ENCODE results near the gene CPEB4. TPM values are rescaled to one million over a fixed set of nuclear protein-coding genes. Genes with fewer than 3 reads are reported as not detected.

CPEB4 gene
- total RNA-seq, 1 experiment from 2014 or later = 8.7 TPM

GRCh38 chr5:173859408-173860159 lies 28.6 kb upstream of the CPEB4 start:
- Histone ChIP-seq H2AFZ (ENCODE audit: low read length) (no peak overlapping the region), H3K4me1 (ENCODE audit: insufficient read depth, low read length) (no peaks in the 10 kb centered on the region), H3K56ac (ENCODE audit: insufficient read length, low read depth, low read length) (no peak overlapping the region), H2BK20ac (ENCODE audit: low read depth, low read length, poor library complexity, severe bottlenecking) (no peak overlapping the region), H2AK5ac (ENCODE audit: insufficient read length, low read length) (no peak overlapping the region), H3K79me1 (ENCODE audit: insufficient read depth, low read depth, low read length, poor library complexity, severe bottlenecking) (no peaks in the 10 kb centered on the region), H3K27me3 (ENCODE audit: insufficient read depth, low read length) (no peaks in the 10 kb centered on the region), H3K4me2 (ENCODE audit: insufficient read depth, insufficient read length, low read length) (no peak overlapping the region), H3K9ac (ENCODE audit: extremely low read depth, insufficient read length, low read length) (no peak overlapping the region), H3K9me3 (ENCODE audit: control insufficient read depth, low read depth, low read length) (no peaks in the 10 kb centered on the region), H3K27ac (ENCODE audit: insufficient read length, low read depth, low read length) (no peak overlapping the region), H3T11ph (ENCODE audit: low read length) (no peak overlapping the region), H4K8ac (replicated peaks; ENCODE audit: insufficient read length, low read depth, low read length) (no peak overlapping the region), H3K23ac (ENCODE audit: insufficient read length, low read depth, low read length) (no peak overlapping the region), H4K91ac (ENCODE audit: insufficient read length, low read depth, low read length) (no peak overlapping the region), H2BK12ac (ENCODE audit: insufficient read length, low read depth, low read length) (no peak overlapping the region), H3K4ac (ENCODE audit: low read depth, low read length) (no peak overlapping the region), H3K18ac (ENCODE audit: insufficient read length, low read depth, low read length) (no peak overlapping the region), H2BK15ac (ENCODE audit: low read depth, low read length) (no peak overlapping the region), H2BK5ac (ENCODE audit: insufficient read length, low read length) (no peak overlapping the region), H2BK120ac (ENCODE audit: low read depth, low read length, poor library complexity, severe bottlenecking) (no peak overlapping the region), H4K20me1 (ENCODE audit: control insufficient read depth, insufficient read depth, insufficient read length) (no peaks in the 10 kb centered on the region), H3K14ac (ENCODE audit: insufficient read depth, low read length) (no peak overlapping the region), H4K5ac (ENCODE audit: insufficient read length, low read depth, low read length) (no peak overlapping the region), H3K23me2 (ENCODE audit: insufficient read length, low read depth, low read length, poor library complexity, severe bottlenecking) (no peaks in the 10 kb centered on the region), H3K79me2 (ENCODE audit: insufficient read depth, low read length) (no peaks in the 10 kb centered on the region)
- WGBS (ENCODE audit: extremely low coverage, insufficient read length, low lambda C conversion rate) = no CpG with 5 or more reads among the region's 4 CpGs
- Mint-ChIP-seq H3K36me3 (ENCODE audit: insufficient read depth in 1 of 3, low read depth in 3 of 3) (no peaks in the 10 kb centered on the region), H3K27me3 (ENCODE audit: low read depth) (peaks cover 3% of the 10 kb centered on the region), H3K9me3 (no peaks in the 10 kb centered on the region), H3K4me3 (no peak overlapping the region), H3K4me1 (peaks cover 14 to 16% of the 10 kb centered on the region in 2 experiments), H3K27ac (peak overlapping the region in 1 of 3 experiments; percentile 1; a peak in 1 of 7 replicates)
- no peak for DNase-seq
- TF ChIP-seq, protein P1, sequence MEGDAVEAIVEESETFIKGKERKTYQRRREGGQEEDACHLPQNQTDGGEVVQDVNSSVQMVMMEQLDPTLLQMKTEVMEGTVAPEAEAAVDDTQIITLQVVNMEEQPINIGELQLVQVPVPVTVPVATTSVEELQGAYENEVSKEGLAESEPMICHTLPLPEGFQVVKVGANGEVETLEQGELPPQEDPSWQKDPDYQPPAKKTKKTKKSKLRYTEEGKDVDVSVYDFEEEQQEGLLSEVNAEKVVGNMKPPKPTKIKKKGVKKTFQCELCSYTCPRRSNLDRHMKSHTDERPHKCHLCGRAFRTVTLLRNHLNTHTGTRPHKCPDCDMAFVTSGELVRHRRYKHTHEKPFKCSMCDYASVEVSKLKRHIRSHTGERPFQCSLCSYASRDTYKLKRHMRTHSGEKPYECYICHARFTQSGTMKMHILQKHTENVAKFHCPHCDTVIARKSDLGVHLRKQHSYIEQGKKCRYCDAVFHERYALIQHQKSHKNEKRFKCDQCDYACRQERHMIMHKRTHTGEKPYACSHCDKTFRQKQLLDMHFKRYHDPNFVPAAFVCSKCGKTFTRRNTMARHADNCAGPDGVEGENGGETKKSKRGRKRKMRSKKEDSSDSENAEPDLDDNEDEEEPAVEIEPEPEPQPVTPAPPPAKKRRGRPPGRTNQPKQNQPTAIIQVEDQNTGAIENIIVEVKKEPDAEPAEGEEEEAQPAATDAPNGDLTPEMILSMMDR (conservative IDR thresholded peaks at IDR 0.05) = no peak

Measured in H9 (cell line).